Body of pancreas (tissue), 4 donors: Measurements from ENCODE around the gene SMARCB1.

Source experiments
- POLR2A ChIP-seq, 3 donors: fragments of 450-650 bp; IDR thresholded peaks; one replicate each; pipeline ENCODE4 v1.6.1; 2016; ENCODE audit warnings: antibody characterized with exemption in 3 of 3, mild to moderate bottlenecking in 2 of 3
- TF ChIP-seq, protein P1 (sequence below), 7 experiments: fragments of 450-650 bp in 4 of 7; fragments of 200-600 bp in 3 of 7; sonication (generic) in 3 of 7; IDR thresholded peaks; one replicate each; pipeline ENCODE4 v1.5.1; 2016 to 2019; ENCODE audit warnings: antibody characterized with exemption in 7 of 7

DNA sequence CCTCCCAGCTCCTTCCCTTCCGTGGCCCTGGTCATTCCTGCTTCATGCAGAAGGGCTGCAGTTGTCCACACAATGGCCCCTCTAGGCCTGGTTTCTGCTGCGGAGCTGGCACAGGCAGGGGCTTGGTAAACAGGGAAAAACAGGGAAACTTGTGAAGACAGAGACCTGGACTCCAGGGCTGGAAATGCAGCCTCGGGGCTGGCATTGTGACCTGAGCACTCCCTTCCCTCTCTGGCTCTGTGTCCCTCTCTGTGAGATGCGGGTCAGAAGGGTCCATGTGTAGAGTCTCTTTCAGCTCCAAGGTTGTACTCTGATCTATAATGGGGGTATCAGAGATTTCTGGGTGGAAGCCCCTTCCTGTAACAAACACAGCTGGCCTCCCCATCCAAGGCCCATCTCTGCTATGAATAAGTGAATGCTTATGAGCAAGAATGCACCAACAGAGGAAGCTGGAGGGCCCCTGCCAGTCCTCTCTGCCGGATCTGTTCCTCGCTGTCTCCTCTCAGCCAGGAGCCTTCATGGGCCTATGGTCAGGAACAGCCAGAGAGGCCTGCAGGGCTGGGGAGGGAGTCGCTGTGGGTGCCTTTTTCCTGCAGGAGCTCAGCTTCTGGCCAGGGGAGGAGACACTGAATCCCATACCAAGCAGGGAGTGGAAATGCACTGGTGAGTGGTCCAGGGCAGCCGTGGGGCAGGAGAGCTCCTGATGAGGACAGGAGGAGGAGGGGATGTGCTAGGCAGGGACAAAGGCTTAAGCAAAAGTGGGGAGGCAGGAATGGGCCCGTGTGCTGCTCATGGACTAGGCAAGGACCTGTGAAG lies 58.7 kb downstream of the SMARCB1 start:
- TF ChIP-seq, protein P1, sequence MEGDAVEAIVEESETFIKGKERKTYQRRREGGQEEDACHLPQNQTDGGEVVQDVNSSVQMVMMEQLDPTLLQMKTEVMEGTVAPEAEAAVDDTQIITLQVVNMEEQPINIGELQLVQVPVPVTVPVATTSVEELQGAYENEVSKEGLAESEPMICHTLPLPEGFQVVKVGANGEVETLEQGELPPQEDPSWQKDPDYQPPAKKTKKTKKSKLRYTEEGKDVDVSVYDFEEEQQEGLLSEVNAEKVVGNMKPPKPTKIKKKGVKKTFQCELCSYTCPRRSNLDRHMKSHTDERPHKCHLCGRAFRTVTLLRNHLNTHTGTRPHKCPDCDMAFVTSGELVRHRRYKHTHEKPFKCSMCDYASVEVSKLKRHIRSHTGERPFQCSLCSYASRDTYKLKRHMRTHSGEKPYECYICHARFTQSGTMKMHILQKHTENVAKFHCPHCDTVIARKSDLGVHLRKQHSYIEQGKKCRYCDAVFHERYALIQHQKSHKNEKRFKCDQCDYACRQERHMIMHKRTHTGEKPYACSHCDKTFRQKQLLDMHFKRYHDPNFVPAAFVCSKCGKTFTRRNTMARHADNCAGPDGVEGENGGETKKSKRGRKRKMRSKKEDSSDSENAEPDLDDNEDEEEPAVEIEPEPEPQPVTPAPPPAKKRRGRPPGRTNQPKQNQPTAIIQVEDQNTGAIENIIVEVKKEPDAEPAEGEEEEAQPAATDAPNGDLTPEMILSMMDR (IDR thresholded peaks at IDR 0.05), result no peak
- no peak for TF ChIP-seq POLR2A (IDR thresholded peaks at IDR 0.05)
